Heart right ventricle (tissue), 16 donors: ENCODE results near the gene DAPK1. TPM values are rescaled to one million over a fixed set of nuclear protein-coding genes. Genes with fewer than 3 reads are reported as not detected.

Source experiments
- ATAC-seq, 8 donors: fragments of 200-7000 bp; cut with Tn5 transposase; one replicate each; pipeline ENCODE4 v1.9.1; 2020; ENCODE audit warnings: mild to moderate bottlenecking in 8 of 8, moderate library complexity in 8 of 8, moderate number of reproducible peaks in 1 of 8
- DNase-seq, 2 donors: peaks; one replicate each; pipeline ENCODE4 v3.0.0-alpha.2; 2020
- H3K27ac ChIP-seq, 10 donors: fragments of 200-600 bp; sonication (generic) in 2 of 10; one replicate each; pipeline versions ENCODE4 v1.5.0 to v1.8.0; 2020 to 2022; ENCODE audit warnings: mild to moderate bottlenecking in 3 of 10
- H3K27me3 ChIP-seq, 7 donors: fragments of 200-600 bp; one replicate each; pipeline ENCODE4 v1.8.0; 2021 to 2022; ENCODE audit warnings: mild to moderate bottlenecking in 2 of 7
- H3K36me3 ChIP-seq, 9 donors: fragments of 200-600 bp; sonication (generic) in 1 of 9; one replicate each; pipeline versions ENCODE4 v1.5.0 to v1.8.0; 2020 to 2022; ENCODE audit warnings: mild to moderate bottlenecking in 2 of 9
- H3K4me1 ChIP-seq, 9 donors: fragments of 200-600 bp; sonication (generic) in 1 of 9; one replicate each; pipeline versions ENCODE4 v1.5.0 to v1.8.0; 2020 to 2022; ENCODE audit warnings: mild to moderate bottlenecking in 4 of 9
- H3K4me3 ChIP-seq, 10 donors: fragments of 200-600 bp; sonication (generic) in 2 of 10; one replicate each; pipeline versions ENCODE4 v1.5.0 to v1.8.0; 2020 to 2022; ENCODE audit warnings: mild to moderate bottlenecking in 7 of 10, moderate library complexity in 2 of 10
- H3K9me3 ChIP-seq, 11 donors: fragments of 200-600 bp in 10 of 11; sonication (generic) in 2 of 11; one replicate each; pipeline versions ENCODE4 v1.5.0 to v1.8.0; 2013 to 2022; ENCODE audit warnings: mild to moderate bottlenecking in 2 of 11, control low read depth in 1 of 11, moderate library complexity in 1 of 11
- WGBS, 2 donors: extraction: QIAGEN DNeasy Blood & Tissue Kit; methylation state at CpG; one replicate each; pipeline ENCODE4 v1.1.7; 2013; ENCODE audit warnings: inconsistent platforms in 1 of 2; 5-methylcytosine and 5-hydroxymethylcytosine counted together
- intact Hi-C, 10 donors: fragments of 100-400 bp; cut with DNase I; formaldehyde crosslinking; loops; one replicate each; pipeline versions ENCODE4 v1.11.1 to v1.14.2; 2022
- polyA plus RNA-seq, 2 donors: library from polyadenylated mRNA; stranded (reverse); fragments of 200-250 nt; gene quantifications; one replicate each; pipeline ENCODE4 v1.2.3, GENCODE V29; 2013
- total RNA-seq, 10 donors: library from RNA; stranded (reverse); fragmentation: NEBNext Ultra II Directional in 3 of 10; extraction: Animal tissue kit (Norgen Biotek cat#: 25700) in 3 of 10; gene quantifications; one replicate each; pipeline versions ENCODE4 v1.2.1 to v1.2.4, GENCODE V29; 2021 to 2023
- TF ChIP-seq, protein P1 (sequence below), 9 donors: fragments of 200-600 bp; sonication (generic) in 2 of 9; IDR thresholded peaks; one replicate each; pipeline versions ENCODE4 v1.5.0 to v1.8.0; 2021 to 2022; ENCODE audit warnings: antibody characterized with exemption in 9 of 9, mild to moderate bottlenecking in 5 of 9, moderate library complexity in 1 of 9
- donor health status: Arrhythmogenic right ventricular cardiomyopathy.
- donor health status: ischemic (EF 13 %, LVEDD 7.1; RV severe dilation, severe dysfunction).
- donor health status: healthy with polysubstance abuse.
- donor health status: DM: no; HTN: yes; CAD: no.
- donor health status: DM: no; HTN: no; CAD: no.
- donor health status: ischemic (EF 25% LVEDD 6.9; RV normal size, moderate dysfunction).
- donor health status: ischemic (EF 25% LVEDD 5.7; RV mildly dilated, moderate dysfunction).
- donor health status: healthy.
- donor health status: DM: yes; HTN: yes; CAD: no.
- donor health status: Ischemic cardiomyopathy.
- donor health status: ischemic (EF 35%, LVEDD 5.7; RV mildly dilated, moderate dysfunction).
- donor health status: nonischemic (EF 11% LVEDD 7.7; RV severe dilation, severe dysfunction).
- donor health status: DM: yes; HTN: yes; CAD: no.
- donor health status: PGD.
- donor health status: ischemic (EF 29% LVEDD 5.4; RV normal size, mild dysfunction).
- donor health status: nonischemic (EF 23%, LVEDD 6.1; RV moderate dilation, normal function).

DAPK1 gene
- total and polyA plus RNA-seq, 12 donors = 1.1 to 15.5 (median 4.2) TPM

DNA sequence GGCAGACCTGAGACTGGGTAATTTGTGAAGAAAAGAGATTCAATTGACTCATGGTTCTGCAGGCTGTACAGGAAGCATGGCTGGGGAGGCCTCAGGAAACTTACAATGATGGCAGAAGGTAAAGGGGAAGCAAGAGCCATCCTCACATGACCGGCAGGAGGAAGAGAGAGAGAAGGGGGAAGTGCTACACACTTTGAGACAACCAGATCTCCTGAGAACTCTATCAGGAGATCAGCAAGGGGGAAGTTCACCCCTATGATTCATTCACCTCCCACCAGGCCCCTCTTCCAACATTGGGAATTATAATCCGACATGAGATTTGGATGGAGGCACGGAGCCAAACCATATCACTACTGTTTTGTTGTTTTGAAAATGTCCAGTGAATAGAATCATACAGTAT is 110.2 kb downstream of the DAPK1 start:
- intact Hi-C loops = no loop called here
- no peak overlapping the region for H3K27ac ChIP-seq
- DNase-seq (no peak), ATAC-seq (no peak)
- 70 to 83% methylated on average over 3 of the region's 3 CpGs for WGBS, 2 donors
- TF ChIP-seq, protein P1, sequence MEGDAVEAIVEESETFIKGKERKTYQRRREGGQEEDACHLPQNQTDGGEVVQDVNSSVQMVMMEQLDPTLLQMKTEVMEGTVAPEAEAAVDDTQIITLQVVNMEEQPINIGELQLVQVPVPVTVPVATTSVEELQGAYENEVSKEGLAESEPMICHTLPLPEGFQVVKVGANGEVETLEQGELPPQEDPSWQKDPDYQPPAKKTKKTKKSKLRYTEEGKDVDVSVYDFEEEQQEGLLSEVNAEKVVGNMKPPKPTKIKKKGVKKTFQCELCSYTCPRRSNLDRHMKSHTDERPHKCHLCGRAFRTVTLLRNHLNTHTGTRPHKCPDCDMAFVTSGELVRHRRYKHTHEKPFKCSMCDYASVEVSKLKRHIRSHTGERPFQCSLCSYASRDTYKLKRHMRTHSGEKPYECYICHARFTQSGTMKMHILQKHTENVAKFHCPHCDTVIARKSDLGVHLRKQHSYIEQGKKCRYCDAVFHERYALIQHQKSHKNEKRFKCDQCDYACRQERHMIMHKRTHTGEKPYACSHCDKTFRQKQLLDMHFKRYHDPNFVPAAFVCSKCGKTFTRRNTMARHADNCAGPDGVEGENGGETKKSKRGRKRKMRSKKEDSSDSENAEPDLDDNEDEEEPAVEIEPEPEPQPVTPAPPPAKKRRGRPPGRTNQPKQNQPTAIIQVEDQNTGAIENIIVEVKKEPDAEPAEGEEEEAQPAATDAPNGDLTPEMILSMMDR (IDR thresholded peaks at IDR 0.05) = no peak
- H3K4me1 ChIP-seq = peaks cover 0 to 29% (median 0%) of the 10 kb centered on the region in 9 donors
- H3K4me3 ChIP-seq = no peak overlapping the region
- no peaks in the 10 kb centered on the region for H3K36me3 ChIP-seq
- peaks cover 0 to 12% (median 0%) of the 10 kb centered on the region in 11 donors for H3K9me3 ChIP-seq
- H3K27me3 ChIP-seq = no peaks in the 10 kb centered on the region

DNA sequence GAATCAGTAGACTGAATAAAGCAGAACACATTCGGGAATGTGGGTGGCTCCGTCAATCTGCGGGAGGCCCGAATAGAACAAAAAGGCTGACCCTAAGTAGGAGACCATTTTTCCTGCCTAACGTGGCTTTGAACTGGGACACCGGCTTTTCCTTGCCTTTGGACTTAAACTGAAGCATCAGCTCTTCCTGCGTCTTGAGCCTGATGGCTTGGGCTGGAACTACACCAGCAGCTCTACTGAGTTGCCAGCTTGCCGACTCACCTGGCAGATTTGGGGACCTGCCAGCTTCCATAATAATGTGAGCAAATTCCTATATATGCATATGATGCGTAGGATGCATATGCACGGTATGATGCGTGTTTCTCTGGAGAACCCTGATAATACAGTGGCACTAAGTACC is 111.3 kb downstream of the DAPK1 start:
- Histone ChIP-seq H3K9me3 (peaks cover 0 to 12% (median 0%) of the 10 kb centered on the region in 11 donors), H3K27me3 (no peaks in the 10 kb centered on the region), H3K4me1 (peaks cover 0 to 35% (median 0%) of the 10 kb centered on the region in 9 donors), H3K4me3 (no peak overlapping the region), H3K36me3 (no peaks in the 10 kb centered on the region), H3K27ac (no peak overlapping the region)
- TF ChIP-seq, protein P1 (IDR thresholded peaks at IDR 0.05) = no peak
- DNase-seq = no peak
- WGBS, 2 donors = 96% methylated on average over 11 of the region's 11 CpGs
- ATAC-seq = no peak
- intact Hi-C loops = no loop called here

DNA sequence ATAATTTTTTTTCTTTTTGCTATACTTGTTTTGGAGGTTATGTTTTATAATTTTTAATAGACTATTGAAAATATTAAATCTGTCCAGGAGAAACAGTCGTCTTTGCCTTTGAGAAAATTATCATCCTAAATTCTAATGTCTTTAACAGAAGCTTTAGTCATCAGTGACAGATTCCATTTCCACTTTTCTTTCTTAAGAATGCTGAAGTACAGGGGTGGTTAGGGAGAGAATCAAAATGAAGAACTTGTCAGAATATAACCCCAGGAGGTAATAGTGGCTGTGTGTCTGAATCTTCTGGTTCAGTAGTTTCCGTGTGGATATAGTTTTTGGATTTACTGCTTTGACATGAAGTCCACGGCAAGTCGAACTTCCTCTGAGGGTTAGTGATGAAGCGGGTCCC is 111.8 kb downstream of the DAPK1 start:
- TF ChIP-seq, protein P1 (IDR thresholded peaks at IDR 0.05) = no peak
- Histone ChIP-seq H3K27ac (no peak overlapping the region), H3K4me1 (peaks cover 0 to 40% (median 0%) of the 10 kb centered on the region in 9 donors), H3K36me3 (no peaks in the 10 kb centered on the region), H3K9me3 (peaks cover 0 to 12% (median 0%) of the 10 kb centered on the region in 11 donors), H3K27me3 (peaks cover 0 to 2% (median 0%) of the 10 kb centered on the region in 7 donors), H3K4me3 (no peak overlapping the region)
- ATAC-seq (no peak), DNase-seq (no peak)
- 90 to 91% methylated on average over 5 of the region's 5 CpGs for WGBS, 2 donors
- intact Hi-C loops = no loop called here

DNA sequence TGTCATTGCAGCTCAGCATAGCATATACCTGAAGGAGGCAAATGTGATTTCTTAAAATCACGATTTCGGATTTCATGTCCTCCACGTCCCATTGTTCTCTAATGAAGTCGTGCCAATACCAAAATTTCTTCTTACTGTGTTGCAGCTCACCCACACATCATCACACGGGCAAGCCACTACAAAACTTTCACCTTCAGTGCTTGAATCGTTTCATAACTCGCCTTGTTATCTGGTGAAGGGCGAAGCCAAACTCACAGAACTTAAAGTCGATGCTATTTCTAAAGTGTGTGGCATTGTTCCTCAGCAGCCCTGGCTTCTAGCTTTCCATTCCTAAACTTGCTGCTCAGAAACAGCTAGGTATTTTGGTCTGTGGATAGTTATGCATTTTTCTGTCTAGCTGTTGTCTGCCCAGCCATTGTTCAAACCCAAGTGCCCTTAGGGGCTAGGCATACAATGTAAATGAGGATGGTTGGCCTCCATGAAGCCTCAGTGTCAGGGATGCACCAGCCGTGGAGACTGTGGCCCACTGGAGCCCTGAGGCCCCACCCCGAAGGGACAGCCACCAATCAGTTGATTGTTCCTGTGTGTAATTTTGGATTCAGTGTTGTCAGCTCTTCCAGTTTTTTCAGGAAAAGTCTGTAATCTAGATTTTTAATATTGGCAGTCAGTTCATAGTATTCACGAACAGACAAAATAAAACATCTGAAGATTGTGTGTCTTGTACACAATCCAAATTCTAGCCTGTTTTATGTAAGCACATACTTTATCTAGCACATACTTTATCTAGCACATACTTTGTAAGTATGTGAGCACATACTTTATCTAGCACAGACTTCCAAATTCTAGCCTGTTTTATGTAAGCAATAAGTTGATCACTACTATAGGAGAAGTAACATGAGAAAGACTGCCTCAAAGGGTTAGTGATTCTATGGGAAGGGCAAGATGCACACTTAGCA is 112.8 kb downstream of the DAPK1 start:
- DNase-seq (no peak), ATAC-seq (peak in 4 of 8 donors; percentile 38 to 65 (median 56))
- Histone ChIP-seq H3K27ac (no peak overlapping the region), H3K9me3 (peaks cover 0 to 12% (median 0%) of the 10 kb centered on the region in 11 donors), H3K36me3 (no peaks in the 10 kb centered on the region), H3K27me3 (peaks cover 0 to 4% (median 0%) of the 10 kb centered on the region in 7 donors), H3K4me1 (peaks cover 0 to 50% (median 0%) of the 10 kb centered on the region in 9 donors), H3K4me3 (no peak overlapping the region)
- 40 to 54% methylated on average over 12 of the region's 12 CpGs for WGBS, 2 donors
- intact Hi-C loops = no loop called here
- TF ChIP-seq, protein P1 (IDR thresholded peaks at IDR 0.05) = no peak
